Islet of Langerhans (tissue), 1 donor: ENCODE data around the gene OLFM1.
"Not testable (repeated sequence)": the region's sequence is repeated elsewhere in the genome, so short reads cannot be mapped to it uniquely, and the experiment has no call there.

ENCODE experiments used
- FAIRE-seq: peaks from one replicate; lab custom pipeline; 2011; peaks lifted over from hg19 to GRCh38; lab: Jason Lieb, UNC

Gene OLFM1

DNA sequence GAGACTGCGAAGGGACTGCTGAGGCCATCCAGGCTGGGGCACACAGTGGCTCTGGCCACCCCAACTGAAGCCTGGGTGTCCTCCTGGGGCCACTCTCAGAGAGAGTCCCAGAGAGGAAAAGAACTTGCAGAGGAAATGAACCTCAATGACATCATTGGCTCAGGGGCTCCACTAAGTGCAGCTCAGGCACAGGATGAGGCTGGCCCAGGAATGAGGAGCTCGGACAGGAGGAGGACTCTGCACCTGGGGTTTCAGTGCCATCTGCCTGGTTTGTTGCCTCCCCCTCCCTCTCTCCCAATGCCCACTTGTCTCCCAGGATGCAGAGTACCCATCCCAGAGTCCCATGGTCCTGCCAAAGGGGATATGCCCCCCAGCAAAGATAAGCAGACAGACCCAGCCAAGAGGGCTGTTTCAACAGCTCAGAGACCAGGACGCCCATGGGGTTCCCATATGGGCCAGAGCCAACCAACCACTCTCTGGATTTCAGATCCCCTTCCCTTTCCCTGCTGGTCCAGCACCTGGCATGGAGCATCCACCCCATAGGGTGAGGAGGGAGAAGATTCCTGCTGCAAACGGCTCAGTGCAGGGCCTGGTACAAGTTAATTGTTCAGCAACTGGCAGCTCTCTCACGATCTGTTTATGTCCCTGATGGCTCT, 26.9 kb upstream of the OLFM1 start:
- no peak for FAIRE-seq

DNA sequence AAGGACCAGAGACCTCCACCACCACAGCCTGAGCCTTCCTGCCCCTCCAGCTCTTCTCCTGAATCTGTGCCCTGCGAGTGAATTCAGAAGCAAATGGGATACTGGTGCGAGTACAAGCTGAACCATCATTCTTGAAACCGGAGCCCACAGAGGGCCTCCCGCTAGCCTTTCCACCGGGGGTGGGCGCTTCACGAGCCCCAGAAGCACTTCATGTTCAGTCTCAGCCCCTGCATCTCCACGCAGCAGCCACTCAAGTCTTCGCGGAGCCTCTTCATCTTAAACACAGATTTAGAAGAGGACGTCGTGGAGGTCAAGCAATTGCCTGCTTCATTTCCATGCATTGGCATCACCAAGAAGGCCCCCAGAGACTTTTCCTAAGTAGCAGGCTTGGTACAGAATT, 26.0 kb upstream of the OLFM1 start:
- FAIRE-seq: no peak

DNA sequence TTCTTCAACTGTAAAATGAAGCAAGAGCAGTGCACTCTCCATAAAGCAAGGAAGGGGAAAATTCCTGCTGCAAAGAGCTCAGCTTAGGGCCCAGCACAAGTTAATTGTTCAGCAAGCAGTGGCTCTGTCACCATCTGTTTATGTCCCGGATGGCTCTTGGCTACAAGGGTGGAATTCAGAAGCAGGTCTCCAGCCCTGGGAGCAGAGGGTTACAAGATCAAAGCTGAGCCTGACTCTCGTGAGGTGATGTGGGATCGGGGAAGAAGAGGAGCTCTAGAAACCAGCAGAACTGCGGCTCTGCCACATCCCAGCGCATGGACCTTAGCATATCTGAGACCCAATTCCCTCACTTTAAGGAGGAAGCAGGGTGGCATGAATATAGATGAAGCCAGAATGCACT, 25.2 kb upstream of the OLFM1 start:
- no peak for FAIRE-seq

DNA sequence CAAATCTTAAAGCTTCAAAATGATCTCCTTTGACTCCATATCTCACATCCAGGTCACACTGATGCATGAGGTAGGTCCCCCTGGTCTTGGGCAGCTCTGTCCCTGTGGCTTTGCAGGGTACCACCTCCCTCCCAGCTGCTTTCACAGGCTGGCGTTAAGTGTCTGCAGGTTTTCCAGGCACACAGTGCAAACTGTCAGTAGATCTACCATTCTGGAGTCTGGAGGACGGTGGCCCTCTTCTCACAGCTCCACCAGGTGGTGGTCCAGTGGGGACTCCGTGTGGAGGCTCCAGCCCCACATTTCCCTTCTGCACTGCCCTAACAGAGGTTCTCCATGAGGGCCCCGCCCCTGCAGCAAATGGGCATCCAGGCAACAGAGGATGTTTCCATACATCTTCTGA, 24.0 kb upstream of the OLFM1 start:
- not testable (repeated sequence) for FAIRE-seq

DNA sequence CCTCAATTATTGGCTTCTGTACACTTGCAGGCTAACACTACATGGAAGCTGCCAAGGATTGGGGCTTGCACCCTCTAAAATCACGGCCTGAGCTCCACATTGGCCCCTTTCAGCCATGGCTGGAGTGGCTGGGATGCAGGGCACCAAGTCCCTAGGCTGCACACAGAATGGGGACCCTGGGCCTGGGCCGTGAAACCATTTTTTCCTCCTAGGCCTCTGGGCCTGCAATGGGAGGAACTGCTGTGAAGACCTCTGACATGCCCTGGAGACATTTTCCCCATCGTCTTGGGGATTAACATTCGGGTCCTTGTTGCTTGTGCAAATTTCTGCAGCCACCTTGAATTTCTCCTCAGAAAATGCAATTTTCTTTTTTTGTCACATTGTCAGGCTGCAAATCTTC, 23.6 kb upstream of the OLFM1 start:
- not testable (repeated sequence) for FAIRE-seq

DNA sequence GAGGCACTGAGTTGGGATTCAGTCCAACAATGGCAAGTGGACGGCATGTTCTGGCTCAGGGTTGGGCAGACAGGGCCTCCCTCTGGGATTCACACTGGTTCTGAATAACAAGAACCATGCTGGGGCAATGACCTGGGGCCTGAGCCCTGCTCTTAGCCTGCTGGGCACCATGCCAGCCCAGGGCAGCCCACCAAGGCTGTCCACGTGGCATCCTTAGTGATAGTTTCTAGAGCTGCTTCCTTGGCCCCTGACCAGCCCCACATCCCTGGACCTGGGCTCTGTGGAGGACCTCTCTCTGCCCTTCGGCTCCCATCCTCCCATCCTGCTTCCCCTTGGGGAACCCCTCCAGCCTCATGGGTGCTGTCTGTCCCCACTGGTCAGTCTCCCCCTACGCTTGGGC, 22.3 kb upstream of the OLFM1 start:
- no peak for FAIRE-seq

DNA sequence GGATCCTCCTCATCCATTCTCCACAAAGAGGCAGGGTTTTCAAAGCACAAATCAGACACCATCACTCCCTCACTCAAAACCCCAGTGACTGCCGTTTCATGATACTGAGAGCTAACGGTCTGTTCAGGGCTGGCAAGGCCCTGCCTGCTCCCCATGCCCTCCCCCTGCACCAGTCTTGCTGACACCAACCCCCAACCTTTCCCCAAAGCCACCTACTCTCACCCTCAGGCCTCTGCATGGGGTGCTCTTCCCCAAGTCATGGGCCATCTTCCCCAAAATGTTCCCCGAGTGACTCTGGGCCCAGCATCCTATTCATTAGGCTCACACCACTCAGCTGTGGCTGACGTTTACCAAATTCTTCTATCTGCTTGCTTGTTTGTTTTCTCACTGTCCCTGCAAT, 21.7 kb upstream of the OLFM1 start:
- FAIRE-seq: no peak

DNA sequence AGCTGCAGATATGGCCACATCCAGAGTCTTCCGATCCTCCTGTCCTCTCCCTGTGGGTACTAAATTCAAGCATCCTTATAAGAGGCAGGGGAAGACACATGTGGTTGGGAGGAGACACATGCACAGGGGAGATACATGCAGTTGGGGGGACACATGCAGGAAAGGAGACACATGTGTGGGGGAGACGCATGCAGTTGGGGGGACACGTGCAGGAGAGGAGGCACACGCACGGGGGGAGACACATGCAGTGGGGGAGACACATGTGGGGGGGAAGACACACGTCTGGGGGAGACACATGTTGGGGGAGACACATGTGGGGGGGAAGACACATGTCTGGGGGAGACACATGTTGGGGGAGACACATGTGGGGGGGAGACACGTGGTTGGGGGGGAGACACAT, 21.2 kb upstream of the OLFM1 start:
- FAIRE-seq: no peak

DNA sequence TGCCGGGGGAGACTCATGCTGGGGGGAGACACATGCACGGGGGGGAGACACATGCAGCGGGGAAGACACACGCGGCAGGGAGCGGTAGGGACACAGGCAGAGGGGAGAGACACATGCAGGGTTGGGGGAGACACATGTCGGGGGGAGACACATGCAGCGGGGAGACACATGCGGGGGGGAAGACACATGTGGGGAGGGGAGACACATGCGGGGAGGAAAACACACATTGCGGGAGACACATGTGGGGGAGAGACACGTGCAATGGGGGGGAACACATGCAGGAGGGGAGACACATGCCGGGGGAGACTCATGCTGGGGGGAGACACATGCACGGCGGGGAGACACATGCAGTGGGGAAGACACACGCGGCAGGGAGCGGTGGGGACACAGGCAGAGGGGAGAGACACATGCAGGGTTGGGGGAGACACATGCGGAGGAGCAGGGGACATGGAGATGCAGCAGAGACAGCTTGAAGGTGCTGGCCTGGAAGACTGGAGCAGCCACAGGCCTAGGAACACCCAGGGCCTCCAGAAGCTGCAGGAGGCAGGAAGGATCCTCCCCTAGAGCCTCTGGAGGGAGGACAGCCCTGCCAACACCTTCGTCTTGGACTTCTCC, 20.3 kb upstream of the OLFM1 start:
- FAIRE-seq: no peak

DNA sequence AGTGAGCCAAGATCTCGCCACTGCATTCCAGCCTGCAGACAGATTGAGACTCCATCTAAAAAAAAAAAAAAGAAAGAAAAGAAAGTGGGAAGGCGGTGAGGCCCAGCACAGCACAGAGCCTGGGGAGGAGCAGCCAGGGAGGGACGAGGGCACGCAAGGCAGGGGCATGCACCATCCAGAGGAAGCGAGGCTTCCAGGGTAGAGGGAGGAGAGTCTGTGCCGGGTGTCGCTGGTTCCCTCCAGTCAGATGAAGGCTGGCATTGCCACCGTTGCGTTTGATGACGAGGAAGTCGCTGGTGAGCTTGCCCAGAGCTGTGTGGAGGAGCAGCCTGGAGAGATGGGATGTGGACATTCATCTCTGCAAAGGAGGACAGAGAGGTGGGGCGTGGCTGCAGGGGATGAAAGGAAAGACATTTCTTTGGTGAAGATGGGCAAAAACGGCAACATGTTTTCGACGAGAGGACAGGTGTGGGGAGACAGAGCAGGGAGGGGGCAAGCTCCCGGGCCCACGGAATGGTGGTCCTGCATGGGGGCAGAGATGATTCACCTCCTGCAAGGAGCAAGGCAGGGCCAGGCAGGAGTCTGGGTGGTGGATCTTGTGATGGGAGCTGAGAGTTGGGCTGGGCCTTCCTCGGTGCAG, 18.6 kb upstream of the OLFM1 start:
- no peak for FAIRE-seq

DNA sequence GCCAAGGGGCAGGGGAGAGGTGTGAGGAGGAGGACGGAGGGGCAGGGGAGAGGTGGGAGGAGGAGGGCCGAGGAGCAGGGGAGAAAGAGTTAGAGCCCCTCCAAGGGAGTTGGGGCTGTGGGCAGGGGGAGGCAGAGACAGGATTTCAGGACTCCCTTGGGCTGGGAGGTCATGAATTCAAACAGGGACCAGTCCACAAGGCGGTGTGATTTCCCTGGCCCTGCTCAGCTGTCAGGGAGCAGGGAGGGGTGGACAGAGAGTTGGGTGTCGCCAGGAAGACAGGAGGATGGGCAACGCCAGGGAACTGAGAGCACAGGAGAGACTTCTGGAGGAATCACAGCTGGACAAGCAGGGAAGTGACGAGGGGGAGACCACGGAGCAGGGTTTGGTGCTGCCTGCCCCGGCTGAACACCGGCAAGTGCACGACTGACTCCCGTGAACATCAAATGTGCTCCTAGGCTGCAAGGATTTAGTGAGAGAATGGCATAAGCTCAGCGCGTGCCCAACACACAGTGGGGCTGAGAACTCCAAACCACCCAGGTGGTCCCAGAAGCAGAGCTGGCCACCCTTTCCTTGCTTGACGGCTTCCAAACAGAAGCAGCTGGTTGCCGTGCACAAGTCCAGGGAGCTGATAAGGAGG, 17.8 kb upstream of the OLFM1 start:
- FAIRE-seq: no peak

DNA sequence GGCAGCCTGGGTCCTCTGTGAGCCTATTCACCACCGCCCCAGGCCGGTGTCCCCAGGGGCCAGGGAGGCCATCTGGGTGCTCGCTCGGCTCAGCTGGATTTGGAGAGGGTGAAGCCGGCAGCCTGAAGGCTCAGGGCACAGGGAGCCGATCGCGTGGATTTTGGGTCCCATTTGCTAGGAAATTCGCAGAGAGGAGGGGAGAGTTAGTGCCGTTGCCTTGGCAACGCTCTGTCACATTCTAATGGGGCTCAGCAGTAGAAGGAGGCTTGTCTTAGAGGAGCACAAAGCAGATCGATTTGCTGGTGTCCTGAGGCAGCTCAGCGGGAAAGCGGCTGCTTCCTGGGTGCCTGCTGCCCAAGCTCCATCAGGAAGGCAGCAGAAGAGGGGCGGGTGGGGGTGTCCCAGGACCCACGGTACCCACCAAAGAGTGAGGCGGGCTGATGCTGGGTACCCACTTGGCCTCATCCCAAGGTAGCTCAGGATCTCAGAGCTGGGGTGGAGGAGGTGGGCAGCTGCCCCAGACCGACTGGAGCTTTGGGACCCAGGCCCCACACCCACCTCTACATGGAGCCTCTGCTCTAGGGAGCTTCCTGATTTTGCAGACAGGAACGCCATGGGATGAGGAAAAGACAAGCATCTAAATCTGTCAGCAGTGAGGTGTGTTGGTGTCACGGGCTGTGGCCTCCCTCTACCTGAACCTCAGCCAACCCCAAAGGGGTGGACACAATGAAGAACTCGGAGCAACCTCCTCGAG, 17.1 kb upstream of the OLFM1 start:
- no peak for FAIRE-seq

DNA sequence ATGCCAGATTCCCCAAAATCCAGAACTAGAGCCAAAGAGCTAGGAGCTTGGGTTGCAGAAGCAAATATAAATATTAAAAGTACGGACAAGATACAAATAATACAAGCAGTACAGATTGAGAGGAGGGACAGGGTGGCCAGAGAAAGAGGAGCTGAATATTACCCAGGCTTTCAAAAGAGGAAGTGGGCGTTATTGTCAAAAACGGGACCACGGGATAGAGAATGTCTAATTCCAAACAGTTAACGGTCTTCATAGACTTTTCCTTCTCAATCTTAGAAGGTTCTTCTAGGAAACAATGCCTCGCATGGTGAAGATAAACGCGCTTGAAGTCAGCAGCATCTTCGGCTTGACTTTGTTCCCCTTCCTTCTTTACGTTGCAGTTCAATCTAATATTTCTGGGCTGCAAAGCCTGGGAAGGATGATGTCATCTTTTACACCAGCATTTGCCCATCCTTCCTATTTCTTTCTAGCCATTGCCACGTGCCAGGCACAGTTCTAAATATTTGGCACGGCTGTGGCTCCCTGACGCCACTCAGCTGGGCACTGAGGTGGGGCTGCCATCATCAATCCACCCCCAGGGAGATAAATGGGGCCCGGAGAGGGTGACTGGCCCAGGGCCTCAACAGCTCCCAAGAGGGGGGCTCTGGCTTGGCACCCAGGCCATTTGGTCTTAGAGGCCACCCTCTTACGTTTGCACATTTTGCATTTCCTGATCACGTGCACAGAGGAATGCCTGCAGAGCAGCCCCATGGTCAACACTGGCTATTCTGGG, 16.3 kb upstream of the OLFM1 start:
- no peak for FAIRE-seq

DNA sequence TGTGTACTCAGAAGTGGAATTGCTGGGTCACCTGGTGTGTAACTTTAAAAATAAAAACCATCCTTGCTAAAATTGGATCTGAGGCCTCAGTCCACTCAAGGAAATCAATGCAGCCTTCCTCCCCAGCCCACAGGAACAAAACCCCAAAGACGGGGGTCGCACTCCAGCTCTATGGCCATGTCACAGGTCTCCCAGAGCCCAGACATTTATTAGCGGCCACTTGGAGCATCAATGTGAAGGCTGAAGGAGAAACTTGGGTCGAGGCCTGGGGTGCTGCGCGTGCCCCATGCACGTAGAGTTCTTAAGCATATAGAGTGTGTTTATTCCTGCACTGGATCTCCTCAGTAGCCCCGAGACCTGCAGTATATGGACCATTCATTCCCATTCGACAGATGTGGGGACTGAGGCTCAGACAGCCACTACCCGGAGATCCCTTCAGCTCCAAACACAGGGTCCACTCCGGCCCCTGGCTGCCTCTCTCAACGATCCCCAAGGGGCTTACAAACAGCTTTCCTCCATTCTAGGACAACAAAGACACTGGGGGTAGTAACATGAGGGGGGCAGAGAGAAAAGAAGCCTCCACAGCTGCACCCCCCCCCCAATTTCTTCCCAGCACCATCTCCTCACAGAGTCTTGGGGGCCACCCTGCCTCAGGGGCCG, 14.3 kb upstream of the OLFM1 start:
- no peak for FAIRE-seq

DNA sequence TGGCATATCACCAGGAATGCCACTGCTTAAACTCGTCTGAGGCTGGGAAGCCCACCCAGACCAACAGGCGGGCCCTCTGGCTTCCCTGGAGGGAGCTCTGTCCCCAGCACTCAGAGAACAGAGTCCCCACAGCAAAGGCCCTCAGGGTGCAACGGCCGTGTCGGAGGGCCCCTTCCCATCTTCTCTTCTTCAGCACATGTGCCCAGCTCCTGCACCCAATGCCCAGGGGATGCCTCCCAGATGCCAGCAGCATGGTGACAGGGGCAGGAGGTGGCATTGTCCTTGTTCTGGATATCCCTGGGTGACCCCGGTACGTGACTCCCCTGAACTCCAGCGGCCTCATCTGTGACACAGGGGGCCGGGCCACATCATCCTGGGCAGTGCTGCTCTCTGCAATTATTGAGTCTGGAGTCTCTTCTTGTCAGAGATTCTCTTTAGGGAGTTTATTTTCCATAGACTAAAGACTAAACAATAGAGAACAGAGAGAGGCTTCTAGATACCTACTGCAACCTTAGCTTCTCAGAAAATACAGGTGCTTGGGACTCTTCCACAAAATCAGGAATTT, 13.6 kb upstream of the OLFM1 start:
- no peak for FAIRE-seq

DNA sequence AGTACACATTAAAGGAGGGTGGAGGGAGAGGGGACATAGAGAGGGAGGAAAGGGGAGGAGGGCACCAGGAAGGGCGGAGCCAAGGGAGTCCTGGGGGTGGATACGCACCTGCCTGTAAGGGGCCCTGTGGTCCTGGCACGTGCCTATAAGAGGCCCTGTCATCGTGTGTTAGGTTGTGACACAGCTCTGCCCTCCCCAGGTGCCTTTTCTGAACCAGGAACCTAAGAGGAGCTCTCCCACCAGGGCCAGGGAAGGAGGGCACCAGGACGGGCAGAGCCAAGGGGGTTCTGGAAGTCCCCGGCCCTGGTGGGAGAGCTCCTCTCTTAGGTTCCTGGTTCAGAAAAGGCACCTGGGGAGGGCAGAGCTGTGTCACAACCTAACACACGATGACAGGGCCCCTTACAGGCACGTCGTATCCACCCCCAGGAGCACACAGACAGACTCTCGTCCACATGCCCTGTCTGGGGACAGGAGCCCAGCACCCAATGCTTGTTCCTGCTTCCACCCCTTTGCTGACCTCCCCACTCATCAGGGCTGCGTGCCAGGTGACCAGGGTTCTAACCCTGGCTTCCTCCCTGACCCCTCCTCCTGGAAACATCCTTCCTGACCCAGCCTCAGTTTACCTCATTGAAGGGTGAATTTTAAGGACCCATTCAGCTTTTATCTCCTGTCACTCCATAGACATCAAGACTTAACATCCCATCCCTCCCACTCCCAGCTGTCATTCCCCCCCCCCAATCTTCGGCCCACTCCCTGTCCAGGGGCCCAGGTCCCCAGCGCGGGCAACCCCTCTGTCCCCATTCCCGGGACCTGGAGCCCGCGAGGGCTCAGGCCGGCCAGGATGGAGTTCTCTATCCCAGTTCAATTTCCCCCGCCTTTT, 12.9 kb upstream of the OLFM1 start:
- no peak for FAIRE-seq

DNA sequence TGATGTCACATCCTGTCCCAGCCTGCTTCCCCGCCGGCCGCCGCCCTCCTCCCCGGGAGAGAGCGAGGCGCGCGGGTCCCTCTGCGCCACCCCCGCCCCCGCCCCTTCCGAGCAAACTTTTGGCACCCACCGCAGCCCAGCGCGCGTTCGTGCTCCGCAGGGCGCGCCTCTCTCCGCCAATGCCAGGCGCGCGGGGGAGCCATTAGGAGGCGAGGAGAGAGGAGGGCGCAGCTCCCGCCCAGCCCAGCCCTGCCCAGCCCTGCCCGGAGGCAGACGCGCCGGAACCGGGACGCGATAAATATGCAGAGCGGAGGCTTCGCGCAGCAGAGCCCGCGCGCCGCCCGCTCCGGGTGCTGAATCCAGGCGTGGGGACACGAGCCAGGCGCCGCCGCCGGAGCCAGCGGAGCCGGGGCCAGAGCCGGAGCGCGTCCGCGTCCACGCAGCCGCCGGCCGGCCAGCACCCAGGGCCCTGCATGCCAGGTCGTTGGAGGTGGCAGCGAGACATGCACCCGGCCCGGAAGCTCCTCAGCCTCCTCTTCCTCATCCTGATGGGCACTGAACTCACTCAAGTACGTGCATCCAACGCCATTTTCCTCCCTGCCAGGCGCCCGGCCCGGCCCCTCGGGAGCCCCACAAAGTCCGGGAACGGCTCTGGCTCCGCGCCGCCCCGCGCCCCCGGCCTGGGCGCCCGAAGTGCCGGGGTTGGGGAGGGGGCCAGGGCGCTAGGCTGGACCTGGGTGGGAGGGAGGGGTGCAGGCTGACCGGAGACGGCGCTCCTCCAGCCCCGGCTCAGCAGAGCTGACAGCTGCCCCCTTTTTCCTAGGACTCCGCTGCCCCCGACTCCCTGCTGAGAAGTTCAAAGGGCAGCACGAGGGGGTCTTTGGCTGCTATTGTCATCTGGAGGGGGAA, 12.0 kb upstream of the OLFM1 start:
- no peak for FAIRE-seq

DNA sequence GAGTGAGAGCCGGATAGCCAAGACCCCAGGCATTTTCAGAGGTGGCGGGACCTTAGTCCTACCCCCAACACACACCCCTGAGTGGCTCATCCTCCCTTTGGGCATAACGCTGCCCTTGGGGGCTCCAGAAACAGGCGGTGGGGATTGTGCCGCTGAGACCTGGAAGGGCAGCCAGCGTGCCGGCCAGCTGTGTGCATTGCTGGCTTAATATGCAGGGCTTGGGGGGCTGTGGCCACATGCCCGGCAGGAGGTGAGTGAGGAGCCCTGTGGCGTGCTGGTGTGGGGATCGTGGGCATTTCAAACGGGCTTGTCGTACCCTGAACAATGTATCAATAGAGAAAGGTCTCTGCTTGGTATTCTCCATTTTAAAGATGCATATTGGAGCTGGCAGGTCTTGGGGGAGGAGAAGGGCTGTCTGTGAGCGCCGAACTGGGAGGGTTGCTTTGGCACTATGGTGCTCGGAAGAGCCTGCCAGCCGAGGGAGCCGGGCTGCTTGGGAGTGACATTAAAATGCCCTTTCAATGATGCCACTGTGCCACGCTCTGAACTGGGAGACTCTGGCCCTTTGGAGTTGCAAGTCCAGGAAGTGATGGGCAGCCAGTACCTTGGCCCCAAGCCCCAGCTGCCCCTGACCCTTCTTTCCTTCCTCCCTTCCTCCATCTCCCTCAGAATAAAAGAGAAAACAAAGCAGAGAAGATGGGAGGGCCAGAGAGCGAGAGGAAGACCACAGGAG, 11.2 kb upstream of the OLFM1 start:
- no peak for FAIRE-seq
